Omental fat pad (tissue), 4 donors: ENCODE measurements around the gene PIK3C2G. TPM values are rescaled to one million over a fixed set of nuclear protein-coding genes. Genes with fewer than 3 reads are reported as not detected.

Experiments
- ATAC-seq: fragments of 150-250 bp; one replicate; pipeline ENCODE4 v1.9.1; 2016; ENCODE audit warnings: mild to moderate bottlenecking, moderate library complexity; ENCODE audit not compliant: low FRiP score
- DNase-seq: peaks from one replicate; pipeline ENCODE4 v3.0.0-alpha.2; 2019; ENCODE audit warnings: low spot score
- CTCF ChIP-seq, 3 donors: fragments of 450-650 bp; IDR thresholded peaks; one replicate each; pipeline ENCODE4 v1.5.1; 2016 to 2017; ENCODE audit warnings: antibody characterized with exemption in 3 of 3, mild to moderate bottlenecking in 3 of 3, moderate library complexity in 2 of 3
- total RNA-seq, 4 donors: library from RNA; depleted of rRNA; stranded (reverse); fragments of >200 nt; gene quantifications; one replicate each; pipeline ENCODE4 v1.1.0, GENCODE V29; 2016

PIK3C2G gene
- total RNA-seq, 4 donors from 2014 or later: 0.12 to 0.47 (median 0.19) TPM

DNA sequence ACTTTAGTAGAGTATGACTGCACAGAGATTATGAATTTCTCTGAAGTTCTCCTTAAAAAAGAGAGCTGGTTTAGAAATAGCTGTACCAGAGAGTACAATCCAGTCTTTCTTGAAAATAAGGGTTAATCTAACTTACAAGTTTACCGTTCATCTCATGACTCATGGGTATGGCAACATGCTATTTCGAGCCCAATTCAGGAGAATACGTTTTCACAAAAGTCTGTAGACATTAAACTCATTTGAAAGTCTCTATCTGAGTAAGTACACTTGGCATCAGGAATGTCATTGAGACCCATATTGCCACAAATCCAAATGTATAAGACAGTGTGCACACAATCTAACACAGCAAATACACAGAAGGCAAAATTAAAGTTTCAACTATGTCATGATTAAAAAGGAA, 160.5 kb downstream of the PIK3C2G start:
- DNase-seq (no peak), ATAC-seq (no peak)
- no peak for TF ChIP-seq CTCF (IDR thresholded peaks at IDR 0.05)

DNA sequence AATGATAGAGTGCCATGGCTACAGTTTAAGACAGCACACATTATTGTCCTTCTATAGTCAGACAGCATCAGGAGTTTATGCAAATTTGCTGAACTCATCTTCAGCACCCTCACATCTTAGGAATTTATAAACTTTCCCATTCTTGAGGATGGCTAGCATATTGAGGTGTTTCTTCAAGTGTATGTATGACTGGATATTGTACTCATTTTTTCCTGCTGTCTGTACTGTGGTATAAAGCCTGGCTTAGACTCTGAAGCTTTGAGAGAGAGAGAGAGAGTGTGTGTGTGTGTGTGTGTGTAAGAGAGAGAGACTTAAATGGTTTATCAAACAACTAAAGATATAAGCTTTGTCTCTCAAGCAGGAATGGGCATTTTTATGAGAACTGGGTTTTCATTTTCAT, 161.6 kb downstream of the PIK3C2G start:
- ATAC-seq (no peak), DNase-seq (no peak)
- TF ChIP-seq CTCF (IDR thresholded peaks at IDR 0.05): no peak

DNA sequence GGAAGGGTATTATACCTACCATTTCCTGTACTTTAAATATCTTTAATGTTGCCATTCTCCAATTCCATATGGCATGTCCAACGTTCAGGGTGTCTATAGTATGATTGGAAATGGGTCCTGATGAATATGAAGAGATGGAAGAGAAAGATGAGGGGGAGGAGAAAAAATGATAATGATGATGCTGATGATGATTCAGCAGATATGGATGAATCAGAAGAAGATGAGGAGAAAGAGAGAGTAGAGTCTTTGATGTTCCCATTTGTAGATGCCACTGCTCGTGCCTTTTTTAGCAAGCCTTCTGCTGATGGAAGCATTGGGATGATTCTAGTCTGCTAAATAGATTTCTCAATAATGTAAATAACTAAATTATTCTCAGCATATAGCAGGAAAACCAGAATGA, 163.5 kb downstream of the PIK3C2G start:
- DNase-seq: no peak
- no peak for ATAC-seq
- TF ChIP-seq CTCF (IDR thresholded peaks at IDR 0.05): no peak

GRCh38 chr12:18427520-18427919, 166.2 kb downstream of the PIK3C2G start:
- ATAC-seq (no peak), DNase-seq (no peak)
- no peak for TF ChIP-seq CTCF (IDR thresholded peaks at IDR 0.05)

DNA sequence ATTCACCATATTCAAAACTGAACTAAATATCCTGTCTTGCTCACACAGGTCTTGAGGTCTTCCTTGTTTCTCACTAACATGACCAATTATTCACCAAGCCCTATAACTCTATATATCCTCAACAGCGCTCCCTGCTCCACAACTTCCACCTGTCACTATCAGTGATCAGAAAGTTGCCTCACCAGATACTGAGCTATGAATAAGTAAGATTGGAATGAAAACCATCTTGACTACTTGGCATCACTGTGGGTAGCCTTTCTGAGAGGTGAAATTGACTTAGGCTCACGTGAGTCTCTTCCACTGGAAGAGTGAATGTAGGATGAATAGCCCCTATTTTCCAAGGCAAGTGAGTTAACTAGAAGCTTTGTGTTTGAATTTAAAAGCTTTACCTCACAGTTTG, 167.1 kb downstream of the PIK3C2G start:
- TF ChIP-seq CTCF (IDR thresholded peaks at IDR 0.05): no peak
- ATAC-seq (no peak), DNase-seq (no peak)

DNA sequence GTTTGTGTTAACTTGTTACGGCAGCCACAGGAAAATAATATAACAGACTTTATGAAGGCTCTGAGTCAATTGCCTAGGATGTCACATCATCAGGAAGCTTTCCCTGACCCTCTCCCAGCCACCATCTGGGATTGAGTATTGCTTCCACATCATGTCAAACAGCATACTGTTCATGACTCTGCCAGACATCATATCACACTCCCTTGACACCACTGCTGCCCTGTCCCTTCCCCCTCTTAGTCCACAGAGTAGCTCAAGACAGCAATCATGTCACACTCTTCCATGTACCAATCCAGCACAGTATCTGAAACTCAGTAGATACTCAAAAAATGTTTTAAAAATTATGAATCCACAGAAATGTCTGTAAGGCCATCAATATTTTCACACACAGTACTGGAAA, 168.0 kb downstream of the PIK3C2G start:
- ATAC-seq (no peak), DNase-seq (no peak)
- TF ChIP-seq CTCF (IDR thresholded peaks at IDR 0.05): no peak

- DNase-seq (no peak), ATAC-seq (peak; percentile 78)
- peak in 2 of 3 donors; percentile 2 to 25 for TF ChIP-seq CTCF (IDR thresholded peaks at IDR 0.05)
These were observed 169.2 kb downstream of the PIK3C2G start for GRCh38 chr12:18430425-18431048.
